ENCODE data around the gene KRTAP10-7. TPM values are rescaled to one million over a fixed set of nuclear protein-coding genes. Genes with fewer than 3 reads are reported as not detected.

The KRTAP10-7 gene
- total and polyA plus RNA-seq, 2 donors (not counting 1 experiment from before 2014, with no cell fraction given) = not detected

- Histone ChIP-seq H3K27ac (ENCODE audit: insufficient read depth, low read length) (no peak overlapping the region), H3K4me1 (ENCODE audit: control insufficient read depth, extremely low read depth, insufficient read depth, low read length) (no peaks in the 10 kb centered on the region), H3K9ac (ENCODE audit: insufficient read depth, low read length) (no peak overlapping the region), H3K9me3 (ENCODE audit: control insufficient read depth, insufficient read depth, low read depth, low read length) (no peaks in the 10 kb centered on the region), H2AFZ (ENCODE audit: low read length) (no peak overlapping the region), H3K4me3 (replicated peaks in 1 of 4; ENCODE audit: control extremely low read depth in 1 of 4, insufficient read depth in 1 of 4, low read depth in 3 of 4, low read length in 4 of 4) (no peak overlapping the region), H4K20me1 (ENCODE audit: control insufficient read depth, extremely low read depth, insufficient read depth, low read length) (no peaks in the 10 kb centered on the region), H3K4me2 (ENCODE audit: extremely low read depth, insufficient read depth, low read length) (no peak overlapping the region), H3K79me2 (ENCODE audit: control insufficient read depth, insufficient read depth, low read length) (no peaks in the 10 kb centered on the region), H3K27me3 (ENCODE audit: control insufficient read depth, insufficient read depth, low read length) (no peaks in the 10 kb centered on the region), H3K36me3 (ENCODE audit: control insufficient read depth, insufficient read depth, low read length) (no peaks in the 10 kb centered on the region)
- no peak for TF ChIP-seq EZH2 (IDR thresholded peaks at IDR 0.05; ENCODE audit: low read length, missing control alignments)
- TF ChIP-seq, protein P1, sequence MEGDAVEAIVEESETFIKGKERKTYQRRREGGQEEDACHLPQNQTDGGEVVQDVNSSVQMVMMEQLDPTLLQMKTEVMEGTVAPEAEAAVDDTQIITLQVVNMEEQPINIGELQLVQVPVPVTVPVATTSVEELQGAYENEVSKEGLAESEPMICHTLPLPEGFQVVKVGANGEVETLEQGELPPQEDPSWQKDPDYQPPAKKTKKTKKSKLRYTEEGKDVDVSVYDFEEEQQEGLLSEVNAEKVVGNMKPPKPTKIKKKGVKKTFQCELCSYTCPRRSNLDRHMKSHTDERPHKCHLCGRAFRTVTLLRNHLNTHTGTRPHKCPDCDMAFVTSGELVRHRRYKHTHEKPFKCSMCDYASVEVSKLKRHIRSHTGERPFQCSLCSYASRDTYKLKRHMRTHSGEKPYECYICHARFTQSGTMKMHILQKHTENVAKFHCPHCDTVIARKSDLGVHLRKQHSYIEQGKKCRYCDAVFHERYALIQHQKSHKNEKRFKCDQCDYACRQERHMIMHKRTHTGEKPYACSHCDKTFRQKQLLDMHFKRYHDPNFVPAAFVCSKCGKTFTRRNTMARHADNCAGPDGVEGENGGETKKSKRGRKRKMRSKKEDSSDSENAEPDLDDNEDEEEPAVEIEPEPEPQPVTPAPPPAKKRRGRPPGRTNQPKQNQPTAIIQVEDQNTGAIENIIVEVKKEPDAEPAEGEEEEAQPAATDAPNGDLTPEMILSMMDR (conservative IDR thresholded peaks at IDR 0.05 in 1 of 2, IDR thresholded peaks at IDR 0.05 in 1 of 2; ENCODE audit: low read depth in 1 of 2, low read length in 2 of 2) = no peak
- DNase-seq (ENCODE audit: low read depth in 2 of 2) = no peak
Observed at GRCh38 chr21:44581158-44581557, 19.2 kb upstream of the KRTAP10-7 start.

DNA sequence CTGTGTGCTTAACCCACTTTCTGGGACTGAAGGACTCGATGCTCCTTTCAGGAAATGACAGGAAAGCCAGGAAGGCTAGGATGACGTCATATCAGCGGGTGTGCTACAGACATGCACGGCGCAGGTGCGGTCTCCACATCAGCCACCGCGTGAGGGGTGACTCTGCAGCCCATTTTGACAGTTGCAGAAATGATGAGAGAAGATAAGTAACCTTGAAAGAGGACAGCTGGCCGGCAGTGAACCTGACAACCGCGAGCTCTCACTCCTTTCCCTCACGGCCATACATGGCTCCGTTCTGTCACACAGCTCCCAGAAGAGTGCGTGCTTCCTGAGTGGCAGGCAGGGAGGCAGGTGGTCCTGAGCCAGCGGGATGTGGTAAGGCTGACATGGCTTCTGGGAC lies 18.3 kb upstream of the KRTAP10-7 start:
- Histone ChIP-seq H3K36me3 (ENCODE audit: control insufficient read depth, insufficient read depth, low read length) (no peaks in the 10 kb centered on the region), H3K4me3 (replicated peaks in 1 of 4; ENCODE audit: control extremely low read depth in 1 of 4, insufficient read depth in 1 of 4, low read depth in 3 of 4, low read length in 4 of 4) (no peak overlapping the region), H3K27me3 (ENCODE audit: control insufficient read depth, insufficient read depth, low read length) (no peaks in the 10 kb centered on the region), H4K20me1 (ENCODE audit: control insufficient read depth, extremely low read depth, insufficient read depth, low read length) (no peaks in the 10 kb centered on the region), H3K9ac (ENCODE audit: insufficient read depth, low read length) (no peak overlapping the region), H3K27ac (ENCODE audit: insufficient read depth, low read length) (no peak overlapping the region), H3K9me3 (ENCODE audit: control insufficient read depth, insufficient read depth, low read depth, low read length) (no peaks in the 10 kb centered on the region), H3K4me2 (ENCODE audit: extremely low read depth, insufficient read depth, low read length) (no peak overlapping the region), H3K79me2 (ENCODE audit: control insufficient read depth, insufficient read depth, low read length) (no peaks in the 10 kb centered on the region), H3K4me1 (ENCODE audit: control insufficient read depth, extremely low read depth, insufficient read depth, low read length) (no peaks in the 10 kb centered on the region), H2AFZ (ENCODE audit: low read length) (no peak overlapping the region)
- no peak for DNase-seq (ENCODE audit: low read depth in 2 of 2)
- TF ChIP-seq, protein P1 (conservative IDR thresholded peaks at IDR 0.05 in 1 of 2, IDR thresholded peaks at IDR 0.05 in 1 of 2; ENCODE audit: low read depth in 1 of 2, low read length in 2 of 2) = no peak
- no peak for TF ChIP-seq EZH2 (IDR thresholded peaks at IDR 0.05; ENCODE audit: low read length, missing control alignments)

DNA sequence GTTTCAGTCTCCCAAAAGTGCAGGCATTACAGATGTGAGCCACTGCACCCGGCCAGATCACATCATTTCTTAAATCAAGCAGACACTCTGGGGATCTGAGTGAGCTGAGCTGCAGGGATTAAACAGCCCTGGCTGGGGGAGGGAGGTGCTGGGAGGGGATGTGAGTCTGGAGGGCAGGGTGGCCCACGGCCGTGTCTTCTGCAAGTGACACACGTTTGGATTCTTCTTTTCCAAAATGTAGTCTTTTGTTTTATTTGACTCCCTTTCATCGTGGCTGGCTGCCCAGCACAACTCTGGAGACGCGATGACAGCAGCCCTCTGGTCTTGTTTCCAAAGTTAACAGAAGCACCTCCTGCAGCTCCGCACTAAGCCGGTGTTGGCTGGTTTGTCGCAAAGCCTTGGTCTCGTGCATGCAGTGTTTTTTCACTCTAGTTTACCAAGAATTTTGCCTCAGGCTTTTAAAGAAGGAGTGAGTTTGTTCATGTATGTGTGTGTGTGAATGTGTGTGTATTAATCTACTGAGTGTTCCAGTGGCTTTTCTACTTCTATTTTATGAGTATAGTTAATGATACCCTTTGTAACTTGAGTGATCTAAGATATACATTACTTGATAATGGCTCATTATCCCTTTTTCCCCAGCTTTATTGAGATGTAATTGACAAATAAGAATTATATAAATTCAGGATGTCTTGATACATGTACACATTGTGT lies 17.2 kb upstream of the KRTAP10-7 start:
- no peak for DNase-seq (ENCODE audit: low read depth in 2 of 2)
- H3K27me3 ChIP-seq (ENCODE audit: control insufficient read depth, insufficient read depth, low read length) = no peaks in the 10 kb centered on the region
- H3K4me3 ChIP-seq (replicated peaks in 1 of 4; ENCODE audit: control extremely low read depth in 1 of 4, insufficient read depth in 1 of 4, low read depth in 3 of 4, low read length in 4 of 4) = no peak overlapping the region

More for the DNA sequence above, 17.2 kb upstream of the KRTAP10-7 start:
- H3K27ac ChIP-seq (ENCODE audit: insufficient read depth, low read length) = no peak overlapping the region
- no peak overlapping the region for H2AFZ ChIP-seq (ENCODE audit: low read length)
- TF ChIP-seq, protein P1 (conservative IDR thresholded peaks at IDR 0.05 in 1 of 2, IDR thresholded peaks at IDR 0.05 in 1 of 2; ENCODE audit: low read depth in 1 of 2, low read length in 2 of 2) = no peak
- TF ChIP-seq EZH2 (IDR thresholded peaks at IDR 0.05; ENCODE audit: low read length, missing control alignments) = no peak
- H3K79me2 ChIP-seq (ENCODE audit: control insufficient read depth, insufficient read depth, low read length) = no peaks in the 10 kb centered on the region
- H3K9ac ChIP-seq (ENCODE audit: insufficient read depth, low read length) = no peak overlapping the region
- H3K36me3 ChIP-seq (ENCODE audit: control insufficient read depth, insufficient read depth, low read length) = no peaks in the 10 kb centered on the region
- H3K9me3 ChIP-seq (ENCODE audit: control insufficient read depth, insufficient read depth, low read depth, low read length) = no peaks in the 10 kb centered on the region
- H3K4me2 ChIP-seq (ENCODE audit: extremely low read depth, insufficient read depth, low read length) = no peak overlapping the region
- no peaks in the 10 kb centered on the region for H4K20me1 ChIP-seq (ENCODE audit: control insufficient read depth, extremely low read depth, insufficient read depth, low read length)
- no peaks in the 10 kb centered on the region for H3K4me1 ChIP-seq (ENCODE audit: control insufficient read depth, extremely low read depth, insufficient read depth, low read length)
